PC-9 (cell line): Measurements from ENCODE around the gene MUSTN1. TPM values are rescaled to one million over a fixed set of nuclear protein-coding genes. Genes with fewer than 3 reads are reported as not detected.

ENCODE experiments used
- BruUV-seq: library from RNA; stranded (reverse); fragments of 400-500 nt; replicated peaks from 2 replicates; lab custom pipeline; 2021; lab: Mats Ljungman, UMichigan
- CTCF ChIA-PET: fragments of 300-600 bp; sonication (Branson Sonifier 250); formaldehyde crosslinking; loops from one replicate; lab custom pipeline; 2022; ENCODE audit warnings: antibody characterized with exemption; lab: Charles Lee
- POLR2A ChIA-PET: fragments of 300-600 bp; sonication (Branson Sonifier 250); formaldehyde crosslinking; loops from one replicate; lab custom pipeline; 2022; ENCODE audit warnings: antibody characterized with exemption; ENCODE audit not compliant: unreplicated experiment; lab: Charles Lee
- DNase-seq, 2 experiments: peaks; one replicate each; pipeline versions ENCODE4 v3.0.0 to v3.0.0-alpha.2; 2015 to 2022; ENCODE audit warnings: mixed read lengths in 1 of 2
- H2AFZ ChIP-seq: fragments of 200-600 bp; sonication (generic); 2 replicates; pipeline ENCODE4 v1.8.1; 2017; ENCODE audit warnings: antibody characterized with exemption
- H3F3A ChIP-seq: fragments of 200-600 bp; sonication (generic); 2 replicates; pipeline ENCODE4 v1.8.1; 2017; ENCODE audit warnings: antibody characterized with exemption, mild to moderate bottlenecking, low read depth; ENCODE audit not compliant: insufficient read depth
- H3K27ac ChIP-seq: fragments of 200-600 bp; sonication (generic); 2 replicates; pipeline ENCODE4 v1.6.1; 2016; ENCODE audit warnings: mixed run types
- H3K27me3 ChIP-seq: fragments of 200-600 bp; sonication (generic); 2 replicates; pipeline ENCODE4 v1.6.1; 2016; ENCODE audit warnings: low read depth, mixed run types; ENCODE audit not compliant: insufficient read depth
- H3K36me3 ChIP-seq: fragments of 200-600 bp; sonication (generic); 2 replicates; pipeline ENCODE4 v1.6.1; 2016; ENCODE audit warnings: low read depth, mixed run types
- H3K4me1 ChIP-seq: fragments of 200-600 bp; sonication (generic); replicated peaks from 2 replicates; pipeline ENCODE4 v1.6.1; 2016; ENCODE audit warnings: mixed run types; ENCODE audit not compliant: insufficient read depth
- H3K4me2 ChIP-seq: fragments of 200-600 bp; sonication (generic); 2 replicates; pipeline ENCODE4 v1.6.1; 2017; ENCODE audit warnings: mixed run types
- H3K4me3 ChIP-seq: fragments of 200-600 bp; sonication (generic); 2 replicates; pipeline ENCODE4 v1.6.1; 2016; ENCODE audit warnings: mixed run types
- H3K79me2 ChIP-seq: fragments of 200-600 bp; sonication (generic); 2 replicates; pipeline ENCODE4 v1.6.1; 2017; ENCODE audit warnings: low read depth, mixed run types
- H3K9me2 ChIP-seq: fragments of 200-600 bp; sonication (generic); 2 replicates; pipeline ENCODE4 v1.8.1; 2017; ENCODE audit warnings: mild to moderate bottlenecking; ENCODE audit not compliant: insufficient read depth
- H3K9me3 ChIP-seq: fragments of 200-600 bp; sonication (generic); 2 replicates; pipeline ENCODE4 v1.8.1; 2016; ENCODE audit warnings: low read depth; ENCODE audit not compliant: insufficient read depth
- H4K20me1 ChIP-seq: fragments of 200-600 bp; sonication (generic); 2 replicates; pipeline ENCODE4 v1.8.1; 2017; ENCODE audit not compliant: insufficient read depth
- EZH2 ChIP-seq: fragments of 200-600 bp; sonication (generic); IDR thresholded peaks from 2 replicates; pipeline ENCODE4 v1.8.0; 2017; ENCODE audit warnings: antibody characterized with exemption, low read depth
- intact Hi-C: fragments of 100-400 bp; cut with micrococcal nuclease; formaldehyde crosslinking; loops from one replicate; pipeline ENCODE4 v1.10.0; 2022; ENCODE audit not compliant: unreplicated experiment
- total RNA-seq: library from RNA; stranded (reverse); gene quantifications from 2 replicates; pipeline ENCODE4 v1.2.3, GENCODE V29; 2021
- TF ChIP-seq, protein P1 (sequence below): fragments of 200-600 bp; sonication (generic); conservative IDR thresholded peaks from 2 replicates; pipeline ENCODE4 v1.6.1; 2017; ENCODE audit warnings: mixed run types, antibody characterized with exemption, mild to moderate bottlenecking, moderate library complexity

MUSTN1 gene
- total RNA-seq, 1 experiment from 2014 or later, result not detected

DNA sequence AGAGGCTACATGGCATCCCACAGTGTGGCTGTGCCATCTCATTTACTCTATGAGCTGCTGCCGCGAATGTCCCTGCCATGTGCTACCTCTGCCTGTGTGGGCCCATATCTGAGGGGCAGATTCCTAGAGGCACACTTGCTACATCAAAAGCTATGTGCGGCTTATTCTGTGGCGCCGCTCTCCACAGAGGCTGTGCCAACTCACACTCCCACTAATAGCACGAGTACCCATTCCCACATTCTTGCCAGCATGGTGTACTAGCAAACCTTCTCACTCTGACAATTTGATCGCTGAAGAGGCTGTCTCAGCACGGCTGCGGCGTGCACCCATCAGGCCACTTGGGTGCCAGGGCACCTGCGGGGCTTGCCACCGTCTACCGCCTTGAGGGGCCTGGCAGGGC lies 31.2 kb upstream of the MUSTN1 start:
- no peaks in the 10 kb centered on the region for H3K36me3 ChIP-seq
- intact Hi-C loops, result no loop called here
- no peak overlapping the region for H3K27ac ChIP-seq
- no peaks in the 10 kb centered on the region for H4K20me1 ChIP-seq
- no peak for DNase-seq
- no peaks in the 10 kb centered on the region for H3K79me2 ChIP-seq
- H3K9me2 ChIP-seq, result no peaks in the 10 kb centered on the region
- ChIA-PET CTCF (interaction anchor here (0.6 kb wide), 1 partner anchor 452 kb away, joined by 8 read pairs; no protein-coding TSS in a partner anchor), POLR2A (no interaction called here)
- H2AFZ ChIP-seq, result no peak overlapping the region
- H3K4me1 ChIP-seq, result no peaks in the 10 kb centered on the region
- H3K4me2 ChIP-seq, result no peak overlapping the region
- no peak overlapping the region for H3K4me3 ChIP-seq
- no peaks in the 10 kb centered on the region for H3K27me3 ChIP-seq
- no peaks in the 10 kb centered on the region for H3F3A ChIP-seq
- no peak for TF ChIP-seq EZH2
- TF ChIP-seq, protein P1, sequence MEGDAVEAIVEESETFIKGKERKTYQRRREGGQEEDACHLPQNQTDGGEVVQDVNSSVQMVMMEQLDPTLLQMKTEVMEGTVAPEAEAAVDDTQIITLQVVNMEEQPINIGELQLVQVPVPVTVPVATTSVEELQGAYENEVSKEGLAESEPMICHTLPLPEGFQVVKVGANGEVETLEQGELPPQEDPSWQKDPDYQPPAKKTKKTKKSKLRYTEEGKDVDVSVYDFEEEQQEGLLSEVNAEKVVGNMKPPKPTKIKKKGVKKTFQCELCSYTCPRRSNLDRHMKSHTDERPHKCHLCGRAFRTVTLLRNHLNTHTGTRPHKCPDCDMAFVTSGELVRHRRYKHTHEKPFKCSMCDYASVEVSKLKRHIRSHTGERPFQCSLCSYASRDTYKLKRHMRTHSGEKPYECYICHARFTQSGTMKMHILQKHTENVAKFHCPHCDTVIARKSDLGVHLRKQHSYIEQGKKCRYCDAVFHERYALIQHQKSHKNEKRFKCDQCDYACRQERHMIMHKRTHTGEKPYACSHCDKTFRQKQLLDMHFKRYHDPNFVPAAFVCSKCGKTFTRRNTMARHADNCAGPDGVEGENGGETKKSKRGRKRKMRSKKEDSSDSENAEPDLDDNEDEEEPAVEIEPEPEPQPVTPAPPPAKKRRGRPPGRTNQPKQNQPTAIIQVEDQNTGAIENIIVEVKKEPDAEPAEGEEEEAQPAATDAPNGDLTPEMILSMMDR, result no peak
- no peaks in the 10 kb centered on the region for H3K9me3 ChIP-seq
- BruUV-seq, result no TSS peak

DNA sequence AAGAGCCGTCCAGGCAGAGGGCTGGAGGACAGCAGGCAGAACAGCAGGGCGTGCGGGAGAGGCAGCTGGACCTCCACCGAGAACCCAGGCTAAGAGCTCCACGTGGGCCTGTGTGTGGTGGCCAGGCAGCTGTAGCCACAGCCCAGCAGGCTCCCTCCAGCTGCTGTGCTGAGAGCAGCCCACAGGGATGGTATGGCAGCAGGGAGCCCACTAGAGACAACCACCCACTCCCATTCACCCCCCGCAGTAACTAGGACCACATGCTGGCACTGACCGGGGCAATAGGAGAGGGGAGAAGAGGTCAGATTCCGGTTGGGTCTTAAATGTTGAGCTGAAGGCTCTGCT lies 25.6 kb upstream of the MUSTN1 start:
- H3K9me2 ChIP-seq, result no peaks in the 10 kb centered on the region
- no peak overlapping the region for H3K27ac ChIP-seq
- POLR2A ChIA-PET, result no interaction called here
- intact Hi-C loops, result no loop called here
- no peaks in the 10 kb centered on the region for H4K20me1 ChIP-seq
- H2AFZ ChIP-seq, result no peak overlapping the region
- H3K36me3 ChIP-seq, result no peaks in the 10 kb centered on the region
- BruUV-seq, result no TSS peak
- H3K4me1 ChIP-seq, result no peaks in the 10 kb centered on the region
- no peaks in the 10 kb centered on the region for H3K27me3 ChIP-seq
- CTCF ChIA-PET, result no interaction called here
- H3F3A ChIP-seq, result no peaks in the 10 kb centered on the region
- TF ChIP-seq, protein P1, result no peak
- TF ChIP-seq EZH2, result no peak
- H3K79me2 ChIP-seq, result no peaks in the 10 kb centered on the region
- DNase-seq, result no peak
- no peak overlapping the region for H3K4me3 ChIP-seq
- H3K9me3 ChIP-seq, result no peaks in the 10 kb centered on the region
- H3K4me2 ChIP-seq, result no peak overlapping the region

DNA sequence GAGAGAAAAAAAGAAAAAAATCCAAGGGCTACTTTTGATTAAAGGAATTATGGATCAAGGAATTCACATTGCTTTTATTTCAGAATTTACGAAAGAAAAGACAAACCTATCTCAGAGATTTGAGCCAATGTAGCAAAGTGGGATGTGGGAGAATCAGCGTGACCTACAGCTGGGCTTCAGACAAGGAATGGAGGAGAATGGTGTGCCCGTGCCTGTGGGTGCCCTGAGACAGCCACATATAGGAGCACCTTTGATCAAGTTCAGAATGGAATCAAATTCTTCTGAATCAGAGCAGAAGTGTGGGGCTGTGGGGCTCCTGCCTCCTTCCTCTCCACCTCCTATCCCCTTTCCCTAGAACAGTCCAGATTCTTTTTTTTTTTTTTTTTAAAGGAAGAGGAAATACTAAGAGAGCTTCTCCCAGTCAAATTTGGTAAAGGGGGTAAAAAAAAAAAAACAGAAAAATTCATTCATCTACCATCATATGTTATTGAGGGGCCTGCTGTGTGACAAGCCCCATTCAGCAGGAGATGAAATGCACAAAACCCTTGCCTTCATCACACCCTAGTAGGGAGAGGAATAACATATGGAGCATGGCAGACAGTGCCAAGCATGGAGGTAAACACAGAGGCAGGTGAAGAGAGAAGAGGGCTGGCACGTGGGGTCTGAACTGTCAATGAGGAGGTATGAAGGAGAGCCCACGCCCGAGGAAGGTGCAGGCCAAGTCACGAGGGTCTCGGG lies 25.0 kb upstream of the MUSTN1 start:
- POLR2A ChIA-PET, result no interaction called here
- H3K9me2 ChIP-seq, result no peaks in the 10 kb centered on the region
- H3K4me3 ChIP-seq, result no peak overlapping the region
- CTCF ChIA-PET, result no interaction called here
- H3K27ac ChIP-seq, result no peak overlapping the region
- no peak overlapping the region for H2AFZ ChIP-seq
- H3K9me3 ChIP-seq, result no peaks in the 10 kb centered on the region
- H3F3A ChIP-seq, result no peaks in the 10 kb centered on the region
- H3K4me1 ChIP-seq, result no peaks in the 10 kb centered on the region
- intact Hi-C loops, result no loop called here
- H4K20me1 ChIP-seq, result no peaks in the 10 kb centered on the region
- no peak overlapping the region for H3K4me2 ChIP-seq
- TF ChIP-seq, protein P1, result no peak
- TF ChIP-seq EZH2, result no peak
- H3K36me3 ChIP-seq, result no peaks in the 10 kb centered on the region
- H3K27me3 ChIP-seq, result no peaks in the 10 kb centered on the region
- DNase-seq, result no peak
- no TSS peak for BruUV-seq
- no peaks in the 10 kb centered on the region for H3K79me2 ChIP-seq
